Kidney (tissue), 14 donors: ENCODE results near the gene GDPD5. TPM values are rescaled to one million over a fixed set of nuclear protein-coding genes. Genes with fewer than 3 reads are reported as not detected.

Source experiments
- DNase-seq, 5 donors: peaks; one replicate each; pipeline ENCODE4 v3.0.0-alpha.2; 2013 to 2020
- FAIRE-seq: peaks from 2 replicates; lab custom pipeline; 2012; peaks lifted over from hg19 to GRCh38; lab: Jason Lieb, UNC
- H3K27ac ChIP-seq, 2 donors: one replicate each; pipeline ENCODE4 v1.7.0; 2013; ENCODE audit warnings: low read depth in 2 of 2, low read length in 2 of 2, inconsistent platforms in 1 of 2
- H3K27me3 ChIP-seq: one replicate; pipeline ENCODE4 v1.7.1; 2013; ENCODE audit warnings: low read length, inconsistent platforms; ENCODE audit not compliant: control insufficient read depth, insufficient read depth
- H3K36me3 ChIP-seq, 3 donors: one replicate each; pipeline versions ENCODE4 v1.7.0 to v1.7.1; 2013; ENCODE audit warnings: low read length in 3 of 3, control low read depth in 1 of 3, inconsistent platforms in 1 of 3; ENCODE audit not compliant: insufficient read depth in 3 of 3, control insufficient read depth in 2 of 3
- H3K4me1 ChIP-seq, 3 donors: one replicate each; pipeline versions ENCODE4 v1.7.0 to v1.7.1; 2013; ENCODE audit warnings: low read length in 3 of 3, inconsistent platforms in 1 of 3, low read depth in 1 of 3; ENCODE audit not compliant: control insufficient read depth in 2 of 3, insufficient read depth in 2 of 3
- H3K4me3 ChIP-seq, 3 donors: one replicate each; pipeline versions ENCODE4 v1.7.0 to v1.8.1; 2013; ENCODE audit warnings: low read length in 3 of 3, control low read depth in 1 of 3, inconsistent platforms in 1 of 3
- H3K9ac ChIP-seq, 3 donors: one replicate each; pipeline versions ENCODE4 v1.7.0 to v1.7.1; 2013; ENCODE audit warnings: low read length in 3 of 3, control low read depth in 1 of 3, inconsistent platforms in 1 of 3
- H3K9me3 ChIP-seq, 3 donors: one replicate each; pipeline versions ENCODE4 v1.7.0 to v1.7.1; 2013; ENCODE audit warnings: low read length in 3 of 3, control low read depth in 1 of 3, inconsistent platforms in 1 of 3; ENCODE audit not compliant: control insufficient read depth in 2 of 3, insufficient read depth in 1 of 3
- CTCF ChIP-seq: IDR thresholded peaks from 3 replicates; pipeline ENCODE4 v1.5.1; 2012; ENCODE audit warnings: mild to moderate bottlenecking, moderate library complexity, borderline replicate concordance; ENCODE audit not compliant: insufficient read depth; ENCODE audit errors: extremely low read depth
- intact Hi-C: fragments of 100-400 bp; cut with DNase I; formaldehyde crosslinking; loops from one replicate; pipeline ENCODE4 v1.11.1; 2022
- polyA plus RNA-seq: library from polyadenylated mRNA; stranded (reverse); fragments of 350-450 nt; fragmentation: Illumina TruSeq; extraction: RNeasy Lipid Tissue Mini Kit (QIAGEN cat#74804); gene quantifications from one replicate; pipeline ENCODE4 v1.2.3, GENCODE V29; 2014; ENCODE audit warnings: low read depth, low replicate concordance; ENCODE audit not compliant: insufficient read depth
- total RNA-seq: library from RNA; stranded (reverse); fragmentation: NEBNext Ultra II Directional; extraction: Animal tissue kit (Norgen Biotek cat#: 25700); gene quantifications from one replicate; pipeline ENCODE4 v1.2.1, GENCODE V29; 2021
- donor health status: control.
- donor health status: control.
- donor health status: control.
- donor health status: control.
- donor health status: control.
- donor health status: DM: yes; HTN: yes; CAD: no.
- donor health status: Normal renal cell carcinoma (clear cell type).

Gene GDPD5
- total and polyA plus RNA-seq, 2 donors from 2014 or later: 3.9 to 11.4 TPM

DNA sequence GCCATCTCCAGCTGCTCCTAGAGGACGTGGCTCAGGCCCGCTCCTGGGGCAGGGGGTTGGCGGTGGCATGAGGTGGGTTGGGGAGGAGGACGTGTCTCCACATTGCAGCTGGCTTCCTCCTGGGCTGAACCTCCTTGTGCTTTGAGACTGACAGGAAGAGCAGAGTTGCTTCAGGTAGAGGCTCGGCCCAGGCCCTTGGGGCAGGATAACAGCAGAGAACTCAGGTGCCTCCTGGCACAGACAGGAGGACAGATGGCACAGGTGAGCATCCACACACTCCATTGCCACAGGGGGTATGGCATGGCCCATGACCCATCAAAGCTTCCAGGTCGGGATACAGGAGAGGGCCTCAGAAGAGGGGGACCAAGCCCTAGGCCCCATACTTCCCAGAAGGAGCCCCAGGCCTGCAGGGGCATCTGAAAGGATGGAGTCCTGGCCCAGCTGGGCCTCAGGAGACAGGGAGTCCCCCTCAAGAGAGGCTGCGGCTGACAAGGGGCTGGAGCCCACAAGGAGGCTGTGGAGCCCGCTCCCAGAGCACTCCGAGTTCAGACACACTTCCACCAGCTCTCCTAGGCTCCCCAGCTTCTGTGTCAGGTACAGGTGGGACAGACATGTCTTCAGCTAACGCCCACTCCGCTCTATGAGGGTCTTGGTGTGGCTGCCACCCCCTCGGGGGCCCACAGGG is 90.7 kb downstream of the GDPD5 start:
- intact Hi-C loops: no loop called here
- FAIRE-seq (no peak), DNase-seq (no peak)
- Histone ChIP-seq H3K27me3 (peaks cover 19% of the 10 kb centered on the region), H3K4me1 (peaks cover 0 to 6% (median 0%) of the 10 kb centered on the region in 3 donors), H3K27ac (no peak overlapping the region), H3K9ac (no peak overlapping the region), H3K9me3 (no peaks in the 10 kb centered on the region), H3K36me3 (no peaks in the 10 kb centered on the region), H3K4me3 (no peak overlapping the region)
- no peak for TF ChIP-seq CTCF

DNA sequence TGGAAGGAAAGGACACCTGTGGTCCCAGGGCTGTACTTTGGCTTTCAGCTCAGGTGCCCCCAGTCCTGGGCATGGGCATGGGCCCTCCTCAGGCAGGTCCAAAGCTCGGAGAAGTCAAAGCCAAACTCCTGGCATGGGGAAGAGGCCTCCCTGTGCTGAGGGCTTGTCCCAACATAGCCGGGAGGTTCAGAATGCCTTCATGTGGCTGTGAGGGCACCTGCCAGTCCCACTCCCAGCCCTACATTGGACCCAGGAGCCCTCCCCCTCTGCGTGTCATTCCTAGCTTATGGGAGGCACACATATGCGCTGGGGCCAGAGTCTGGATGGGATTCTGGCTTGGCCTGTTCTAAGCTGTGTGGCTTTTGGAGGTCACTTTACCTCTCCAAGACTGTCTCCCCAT is 91.7 kb downstream of the GDPD5 start:
- intact Hi-C loops: no loop called here
- no peak for DNase-seq
- Histone ChIP-seq H3K27ac (no peak overlapping the region), H3K4me1 (peaks cover 0 to 10% (median 0%) of the 10 kb centered on the region in 3 donors), H3K9me3 (no peaks in the 10 kb centered on the region), H3K4me3 (no peak overlapping the region), H3K36me3 (no peaks in the 10 kb centered on the region), H3K9ac (no peak overlapping the region), H3K27me3 (peaks cover 25% of the 10 kb centered on the region)
- TF ChIP-seq CTCF: no peak
- no peak for FAIRE-seq

GRCh38 chr11:75433443-75433842 is 92.3 kb downstream of the GDPD5 start:
- no peak for DNase-seq
- intact Hi-C loops: no loop called here
- Histone ChIP-seq H3K36me3 (no peaks in the 10 kb centered on the region), H3K4me3 (no peak overlapping the region), H3K9me3 (no peaks in the 10 kb centered on the region), H3K27ac (no peak overlapping the region), H3K4me1 (peaks cover 0 to 10% (median 0%) of the 10 kb centered on the region in 3 donors), H3K27me3 (peaks cover 29% of the 10 kb centered on the region), H3K9ac (no peak overlapping the region)
- no peak for TF ChIP-seq CTCF
- no peak for FAIRE-seq
